Measurements from ENCODE around the gene SREK1IP1. TPM values are rescaled to one million over a fixed set of nuclear protein-coding genes. Genes with fewer than 3 reads are reported as not detected.

The SREK1IP1 gene
- total and polyA plus RNA-seq, 2 experiments from 2014 or later: 7.3 to 30.5 TPM

- no peaks in the 10 kb centered on the region for H3K27me3 ChIP-seq (replicated peaks; ENCODE audit: insufficient read depth)
- no peak overlapping the region for H2AFZ ChIP-seq
- no peak overlapping the region for H3K27ac ChIP-seq
- WGBS, 2 experiments (ENCODE audit: low coverage in 1 of 2, low lambda C conversion rate in 2 of 2, missing lambda C conversion rate in 2 of 2): 77 to 82% methylated on average over 2 of the region's 2 CpGs
- H3K4me3 ChIP-seq: peak overlapping the region; percentile 99
- H3K36me3 ChIP-seq (ENCODE audit: low read depth): 0 out of 2 replicates have a peak, but pooled peaks cover 3% of the 10 kb centered on the region
- TF ChIP-seq EZH2 (IDR thresholded peaks at IDR 0.05; ENCODE audit: insufficient read depth, poor library complexity, severe bottlenecking): no peak
- TF ChIP-seq EZH2phosphoT487 (IDR thresholded peaks at IDR 0.05; ENCODE audit: insufficient read depth, low read depth): no peak
- 0 out of 2 replicates have a peak, but pooled peaks cover 6% of the 10 kb centered on the region for H3F3A ChIP-seq (ENCODE audit: insufficient read depth)
- H3K9me2 ChIP-seq (ENCODE audit: insufficient read depth): no peaks in the 10 kb centered on the region
- H3K9me3 ChIP-seq (ENCODE audit: low read depth): no peaks in the 10 kb centered on the region
- DNase-seq: no peak
- H3K79me2 ChIP-seq (ENCODE audit: insufficient read depth): peaks cover 97% of the 10 kb centered on the region
- peak overlapping the region; percentile 100 for H3K4me2 ChIP-seq (ENCODE audit: unreplicated experiment)
- in situ Hi-C loops (cut with MboI): no loop called here
- peaks cover 32% of the 10 kb centered on the region for H3K4me1 ChIP-seq (ENCODE audit: insufficient read depth)
- H3K9ac ChIP-seq: peak overlapping the region; percentile 93
- no peaks in the 10 kb centered on the region for H4K20me1 ChIP-seq (ENCODE audit: insufficient read depth)
Observed at GRCh38 chr5:64766941-64767340, 1.6 kb downstream of the SREK1IP1 start.

DNA sequence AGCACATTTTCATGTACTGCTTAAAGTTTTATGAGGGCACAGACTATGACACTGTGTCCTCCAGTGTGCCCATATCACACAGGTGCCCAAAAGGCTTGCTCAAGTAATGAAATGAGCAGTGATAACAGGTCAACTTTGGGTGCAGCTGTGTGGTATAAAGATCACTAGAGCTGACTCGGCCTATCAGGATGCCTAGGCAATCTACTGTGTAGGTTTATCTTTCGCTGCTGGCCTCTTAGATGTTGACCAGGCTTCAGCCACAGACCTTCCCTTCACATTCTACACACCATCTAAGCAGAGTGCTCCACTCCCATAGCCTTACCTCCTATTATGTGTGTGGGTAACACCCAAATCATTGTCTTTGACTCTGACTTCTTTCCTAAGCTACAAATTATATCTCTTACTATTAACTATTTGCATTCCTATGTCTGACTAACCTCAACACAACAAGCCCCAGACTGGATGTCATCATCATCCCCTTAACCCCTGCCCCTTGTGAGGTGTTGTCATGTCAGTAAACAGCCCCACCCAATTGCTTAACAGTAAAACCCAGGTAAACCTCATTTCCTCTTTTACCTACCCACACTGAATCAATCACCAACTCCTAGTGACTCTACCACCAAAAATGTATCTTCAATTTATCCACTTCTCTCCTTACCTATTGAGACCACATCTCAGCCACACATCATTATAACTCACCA, 2.5 kb downstream of the SREK1IP1 start:
- Histone ChIP-seq H3F3A (ENCODE audit: insufficient read depth) (0 out of 2 replicates have a peak, but pooled peaks cover 6% of the 10 kb centered on the region), H4K20me1 (ENCODE audit: insufficient read depth) (no peaks in the 10 kb centered on the region), H3K9me2 (ENCODE audit: insufficient read depth) (no peaks in the 10 kb centered on the region), H2AFZ (no peak overlapping the region), H3K9ac (no peak overlapping the region), H3K4me3 (no peak overlapping the region), H3K36me3 (ENCODE audit: low read depth) (0 out of 2 replicates have a peak, but pooled peaks cover 3% of the 10 kb centered on the region), H3K27me3 (replicated peaks; ENCODE audit: insufficient read depth) (no peaks in the 10 kb centered on the region), H3K9me3 (ENCODE audit: low read depth) (no peaks in the 10 kb centered on the region), H3K79me2 (ENCODE audit: insufficient read depth) (peaks cover 97% of the 10 kb centered on the region), H3K4me2 (ENCODE audit: unreplicated experiment) (peak overlapping the region; percentile 100), H3K27ac (peak overlapping the region; percentile 16; the same call in 1 of the 2 replicates), H3K4me1 (ENCODE audit: insufficient read depth) (peaks cover 32% of the 10 kb centered on the region)
- in situ Hi-C loops (cut with MboI): no loop called here
- TF ChIP-seq EZH2 (IDR thresholded peaks at IDR 0.05; ENCODE audit: insufficient read depth, poor library complexity, severe bottlenecking) (no peak), EZH2phosphoT487 (IDR thresholded peaks at IDR 0.05; ENCODE audit: insufficient read depth, low read depth) (no peak)
- peak; percentile 45 for DNase-seq
- 94 to 100% methylated on average over 2 of the region's 2 CpGs for WGBS, 2 experiments (ENCODE audit: low coverage in 1 of 2, low lambda C conversion rate in 2 of 2, missing lambda C conversion rate in 2 of 2)

GRCh38 chr5:64763948-64764503, 4.5 kb downstream of the SREK1IP1 start:
- Histone ChIP-seq H3K9me3 (ENCODE audit: low read depth) (no peaks in the 10 kb centered on the region), H2AFZ (no peak overlapping the region), H3K36me3 (ENCODE audit: low read depth) (0 out of 2 replicates have a peak, but pooled peaks cover 3% of the 10 kb centered on the region), H3K9me2 (ENCODE audit: insufficient read depth) (no peaks in the 10 kb centered on the region), H3K4me1 (ENCODE audit: insufficient read depth) (peaks cover 18% of the 10 kb centered on the region), H3K4me3 (no peak overlapping the region), H3K9ac (no peak overlapping the region), H3K27me3 (replicated peaks; ENCODE audit: insufficient read depth) (no peaks in the 10 kb centered on the region), H4K20me1 (ENCODE audit: insufficient read depth) (0 out of 2 replicates have a peak, but pooled peaks cover 4% of the 10 kb centered on the region), H3K27ac (no peak overlapping the region), H3F3A (ENCODE audit: insufficient read depth) (0 out of 2 replicates have a peak, but pooled peaks cover 6% of the 10 kb centered on the region), H3K4me2 (ENCODE audit: unreplicated experiment) (no peak overlapping the region), H3K79me2 (ENCODE audit: insufficient read depth) (peaks cover 97% of the 10 kb centered on the region)
- in situ Hi-C loops (cut with MboI): no loop called here
- no peak for TF ChIP-seq EZH2 (IDR thresholded peaks at IDR 0.05; ENCODE audit: insufficient read depth, poor library complexity, severe bottlenecking)
- TF ChIP-seq EZH2phosphoT487 (IDR thresholded peaks at IDR 0.05; ENCODE audit: insufficient read depth, low read depth): no peak
- DNase-seq: no peak
- 74 to 76% methylated on average over 4 of the region's 4 CpGs for WGBS, 2 experiments (ENCODE audit: low coverage in 1 of 2, low lambda C conversion rate in 2 of 2, missing lambda C conversion rate in 2 of 2)

DNA sequence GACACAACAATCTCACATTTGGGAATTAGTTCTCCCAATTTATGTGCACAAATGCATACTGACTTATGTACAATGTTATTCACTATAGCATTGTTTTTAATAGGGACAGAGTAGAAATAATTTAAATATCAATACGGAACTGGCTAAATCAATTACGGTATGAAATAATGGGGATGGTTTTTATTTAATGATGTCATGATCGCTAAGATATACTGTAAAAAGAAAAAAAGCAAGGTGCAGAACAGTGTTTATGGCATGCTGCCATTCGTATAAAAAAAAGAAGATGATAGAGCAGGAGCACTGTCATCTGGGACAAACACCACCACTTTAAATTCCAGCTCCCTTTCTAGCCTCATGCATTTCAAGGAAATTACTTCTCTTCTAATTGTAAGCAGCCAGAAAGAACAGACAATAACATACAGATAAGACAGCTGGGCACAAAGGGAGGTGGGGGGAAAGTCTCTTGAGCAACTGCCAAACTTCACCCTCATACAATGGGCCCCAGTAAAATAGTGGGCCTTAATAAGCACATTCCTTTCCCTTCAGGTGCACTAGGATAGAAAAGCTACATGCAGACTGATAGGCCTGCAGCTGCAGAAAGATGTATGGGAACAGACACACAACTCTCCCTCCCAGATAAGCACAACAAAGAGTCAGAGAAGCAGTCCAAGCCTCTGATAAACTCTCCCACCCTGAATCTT, 8.4 kb downstream of the SREK1IP1 start:
- Histone ChIP-seq H3K9ac (no peak overlapping the region), H2AFZ (no peak overlapping the region), H3K79me2 (ENCODE audit: insufficient read depth) (peaks cover 100% of the 10 kb centered on the region), H3K36me3 (ENCODE audit: low read depth) (no peaks in the 10 kb centered on the region), H3K9me2 (ENCODE audit: insufficient read depth) (no peaks in the 10 kb centered on the region), H3K4me3 (no peak overlapping the region), H3K4me1 (ENCODE audit: insufficient read depth) (no peaks in the 10 kb centered on the region), H4K20me1 (ENCODE audit: insufficient read depth) (0 out of 2 replicates have a peak, but pooled peaks cover 4% of the 10 kb centered on the region), H3K27me3 (replicated peaks; ENCODE audit: insufficient read depth) (no peaks in the 10 kb centered on the region), H3K4me2 (ENCODE audit: unreplicated experiment) (no peak overlapping the region), H3F3A (ENCODE audit: insufficient read depth) (no peaks in the 10 kb centered on the region), H3K27ac (no peak overlapping the region), H3K9me3 (ENCODE audit: low read depth) (no peaks in the 10 kb centered on the region)
- in situ Hi-C loops (cut with MboI): no loop called here
- DNase-seq: no peak
- TF ChIP-seq EZH2 (IDR thresholded peaks at IDR 0.05; ENCODE audit: insufficient read depth, poor library complexity, severe bottlenecking) (no peak), EZH2phosphoT487 (IDR thresholded peaks at IDR 0.05; ENCODE audit: insufficient read depth, low read depth) (no peak)
- WGBS, 2 experiments (ENCODE audit: low coverage in 1 of 2, low lambda C conversion rate in 2 of 2, missing lambda C conversion rate in 2 of 2): 79 to 80% methylated on average over 4 of the region's 4 CpGs
